ENCODE data around the gene SLC18B1. TPM values are rescaled to one million over a fixed set of nuclear protein-coding genes. Genes with fewer than 3 reads are reported as not detected.

SLC18B1 gene
- total and polyA plus RNA-seq, 2 of the 13 experiments (the other 11 are each of a cell fraction or from before 2014, with no cell fraction given) = 11.4 to 13.8 TPM

DNA sequence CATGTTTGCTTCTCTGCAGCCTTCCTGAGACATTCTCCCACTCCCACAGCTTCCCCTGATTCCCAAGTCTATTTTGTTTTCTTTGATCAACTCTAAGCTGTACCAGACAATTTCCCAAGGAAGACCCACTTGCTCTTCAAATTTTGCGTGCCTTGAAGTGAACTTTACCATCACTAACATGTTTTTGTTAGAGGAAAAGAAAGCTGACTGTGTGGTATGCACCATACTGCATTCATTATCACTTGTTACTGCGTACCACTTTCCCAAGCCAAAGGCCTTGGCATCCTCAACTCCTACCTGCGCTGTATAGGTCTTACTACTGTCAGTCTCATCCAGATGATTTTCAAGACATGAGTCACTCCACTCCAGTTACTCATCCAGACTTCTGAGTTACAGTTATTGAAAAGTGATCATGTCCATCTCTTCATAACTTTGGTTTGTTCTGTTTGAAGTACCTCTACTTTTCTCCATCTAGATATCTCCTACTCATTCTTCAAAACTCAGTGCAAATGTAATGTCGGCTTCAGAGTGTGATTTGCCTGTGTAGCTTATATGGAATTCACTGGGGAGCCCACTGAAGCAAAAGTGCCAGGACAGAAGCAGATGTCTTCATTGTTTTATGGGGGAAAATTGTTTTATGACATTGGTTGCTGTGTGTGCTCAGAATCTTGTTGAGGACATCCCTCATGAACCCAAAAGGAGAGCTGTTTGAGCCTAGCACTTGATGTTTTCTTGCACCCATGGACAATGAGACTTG lies 21.1 kb upstream of the SLC18B1 start (continued):
- TF ChIP-seq HNRNPL (IDR thresholded peaks at IDR 0.05; ENCODE audit: low read depth, low read length) (no peak), PAF1 (CRISPR knock-in tag; IDR thresholded peaks at IDR 0.05) (peak; percentile 21), ZBTB38 (CRISPR knock-in tag; IDR thresholded peaks at IDR 0.05) (no peak), NONO (IDR thresholded peaks at IDR 0.05) (no peak), NONO (CRISPR knock-in tag; conservative IDR thresholded peaks at IDR 0.05) (peak; percentile 48), NCOA5 (CRISPR knock-in tag; IDR thresholded peaks at IDR 0.05) (no peak), SMAD9 (CRISPR knock-in tag; IDR thresholded peaks at IDR 0.05) (no peak), ZBTB42 (CRISPR knock-in tag; IDR thresholded peaks at IDR 0.05) (no peak), ZC3H13 (CRISPR knock-in tag; IDR thresholded peaks at IDR 0.05) (0 out of 2 replicates have a peak, but pooled peaks have one; percentile 55)
- TF ChIP-seq, protein P1, sequence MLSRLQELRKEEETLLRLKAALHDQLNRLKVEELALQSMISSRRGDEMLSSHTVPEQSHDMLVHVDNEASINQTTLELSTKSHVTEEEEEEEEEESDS (CRISPR knock-in tag; IDR thresholded peaks at IDR 0.05; ENCODE audit: borderline replicate concordance) = no peak
- TF ChIP-seq, protein P2, sequence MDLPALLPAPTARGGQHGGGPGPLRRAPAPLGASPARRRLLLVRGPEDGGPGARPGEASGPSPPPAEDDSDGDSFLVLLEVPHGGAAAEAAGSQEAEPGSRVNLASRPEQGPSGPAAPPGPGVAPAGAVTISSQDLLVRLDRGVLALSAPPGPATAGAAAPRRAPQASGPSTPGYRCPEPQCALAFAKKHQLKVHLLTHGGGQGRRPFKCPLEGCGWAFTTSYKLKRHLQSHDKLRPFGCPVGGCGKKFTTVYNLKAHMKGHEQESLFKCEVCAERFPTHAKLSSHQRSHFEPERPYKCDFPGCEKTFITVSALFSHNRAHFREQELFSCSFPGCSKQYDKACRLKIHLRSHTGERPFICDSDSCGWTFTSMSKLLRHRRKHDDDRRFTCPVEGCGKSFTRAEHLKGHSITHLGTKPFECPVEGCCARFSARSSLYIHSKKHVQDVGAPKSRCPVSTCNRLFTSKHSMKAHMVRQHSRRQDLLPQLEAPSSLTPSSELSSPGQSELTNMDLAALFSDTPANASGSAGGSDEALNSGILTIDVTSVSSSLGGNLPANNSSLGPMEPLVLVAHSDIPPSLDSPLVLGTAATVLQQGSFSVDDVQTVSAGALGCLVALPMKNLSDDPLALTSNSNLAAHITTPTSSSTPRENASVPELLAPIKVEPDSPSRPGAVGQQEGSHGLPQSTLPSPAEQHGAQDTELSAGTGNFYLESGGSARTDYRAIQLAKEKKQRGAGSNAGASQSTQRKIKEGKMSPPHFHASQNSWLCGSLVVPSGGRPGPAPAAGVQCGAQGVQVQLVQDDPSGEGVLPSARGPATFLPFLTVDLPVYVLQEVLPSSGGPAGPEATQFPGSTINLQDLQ (CRISPR knock-in tag; IDR thresholded peaks at IDR 0.05) = 0 out of 2 replicates have a peak, but pooled peaks have one; percentile 27
- TF ChIP-seq, protein P3, sequence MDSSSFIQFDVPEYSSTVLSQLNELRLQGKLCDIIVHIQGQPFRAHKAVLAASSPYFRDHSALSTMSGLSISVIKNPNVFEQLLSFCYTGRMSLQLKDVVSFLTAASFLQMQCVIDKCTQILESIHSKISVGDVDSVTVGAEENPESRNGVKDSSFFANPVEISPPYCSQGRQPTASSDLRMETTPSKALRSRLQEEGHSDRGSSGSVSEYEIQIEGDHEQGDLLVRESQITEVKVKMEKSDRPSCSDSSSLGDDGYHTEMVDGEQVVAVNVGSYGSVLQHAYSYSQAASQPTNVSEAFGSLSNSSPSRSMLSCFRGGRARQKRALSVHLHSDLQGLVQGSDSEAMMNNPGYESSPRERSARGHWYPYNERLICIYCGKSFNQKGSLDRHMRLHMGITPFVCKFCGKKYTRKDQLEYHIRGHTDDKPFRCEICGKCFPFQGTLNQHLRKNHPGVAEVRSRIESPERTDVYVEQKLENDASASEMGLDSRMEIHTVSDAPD (CRISPR knock-in tag; IDR thresholded peaks at IDR 0.05) = 0 out of 2 replicates have a peak, but pooled peaks have one; percentile 40
- TF ChIP-seq, protein P4, sequence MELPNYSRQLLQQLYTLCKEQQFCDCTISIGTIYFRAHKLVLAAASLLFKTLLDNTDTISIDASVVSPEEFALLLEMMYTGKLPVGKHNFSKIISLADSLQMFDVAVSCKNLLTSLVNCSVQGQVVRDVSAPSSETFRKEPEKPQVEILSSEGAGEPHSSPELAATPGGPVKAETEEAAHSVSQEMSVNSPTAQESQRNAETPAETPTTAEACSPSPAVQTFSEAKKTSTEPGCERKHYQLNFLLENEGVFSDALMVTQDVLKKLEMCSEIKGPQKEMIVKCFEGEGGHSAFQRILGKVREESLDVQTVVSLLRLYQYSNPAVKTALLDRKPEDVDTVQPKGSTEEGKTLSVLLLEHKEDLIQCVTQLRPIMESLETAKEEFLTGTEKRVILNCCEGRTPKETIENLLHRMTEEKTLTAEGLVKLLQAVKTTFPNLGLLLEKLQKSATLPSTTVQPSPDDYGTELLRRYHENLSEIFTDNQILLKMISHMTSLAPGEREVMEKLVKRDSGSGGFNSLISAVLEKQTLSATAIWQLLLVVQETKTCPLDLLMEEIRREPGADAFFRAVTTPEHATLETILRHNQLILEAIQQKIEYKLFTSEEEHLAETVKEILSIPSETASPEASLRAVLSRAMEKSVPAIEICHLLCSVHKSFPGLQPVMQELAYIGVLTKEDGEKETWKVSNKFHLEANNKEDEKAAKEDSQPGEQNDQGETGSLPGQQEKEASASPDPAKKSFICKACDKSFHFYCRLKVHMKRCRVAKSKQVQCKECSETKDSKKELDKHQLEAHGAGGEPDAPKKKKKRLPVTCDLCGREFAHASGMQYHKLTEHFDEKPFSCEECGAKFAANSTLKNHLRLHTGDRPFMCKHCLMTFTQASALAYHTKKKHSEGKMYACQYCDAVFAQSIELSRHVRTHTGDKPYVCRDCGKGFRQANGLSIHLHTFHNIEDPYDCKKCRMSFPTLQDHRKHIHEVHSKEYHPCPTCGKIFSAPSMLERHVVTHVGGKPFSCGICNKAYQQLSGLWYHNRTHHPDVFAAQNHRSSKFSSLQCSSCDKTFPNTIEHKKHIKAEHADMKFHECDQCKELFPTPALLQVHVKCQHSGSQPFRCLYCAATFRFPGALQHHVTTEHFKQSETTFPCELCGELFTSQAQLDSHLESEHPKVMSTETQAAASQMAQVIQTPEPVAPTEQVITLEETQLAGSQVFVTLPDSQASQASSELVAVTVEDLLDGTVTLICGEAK (IDR thresholded peaks at IDR 0.05) = no peak
- TF ChIP-seq, protein P4 (CRISPR knock-in tag; IDR thresholded peaks at IDR 0.05) = no peak

All from HepG2 (cell line).